ENCODE measurements around the gene SIGLEC14.

GRCh38 chr19:51695702-51696315 is 49.2 kb upstream of the SIGLEC14 start:
- no peak for TF ChIP-seq EP300 (IDR thresholded peaks at IDR 0.05; ENCODE audit: borderline replicate concordance)
- TF ChIP-seq NFIC (IDR thresholded peaks at IDR 0.05) = no peak
- no peak for TF ChIP-seq TCF12 (IDR thresholded peaks at IDR 0.05; ENCODE audit: low read depth)

Measured in Ishikawa (cell line).